NCI-H1417 treated with DMSO at 0.1 percent for 48 hours (cell line): ENCODE results near the gene KCNJ15.

Experiments
- DNase-seq: peaks from one replicate; lab custom pipeline; 2025; lab: John Stamatoyannopoulos, UW

KCNJ15 gene

GRCh38 chr21:38299671-38300070 lies 42.9 kb downstream of the KCNJ15 start:
- DNase-seq: no peak

DNA sequence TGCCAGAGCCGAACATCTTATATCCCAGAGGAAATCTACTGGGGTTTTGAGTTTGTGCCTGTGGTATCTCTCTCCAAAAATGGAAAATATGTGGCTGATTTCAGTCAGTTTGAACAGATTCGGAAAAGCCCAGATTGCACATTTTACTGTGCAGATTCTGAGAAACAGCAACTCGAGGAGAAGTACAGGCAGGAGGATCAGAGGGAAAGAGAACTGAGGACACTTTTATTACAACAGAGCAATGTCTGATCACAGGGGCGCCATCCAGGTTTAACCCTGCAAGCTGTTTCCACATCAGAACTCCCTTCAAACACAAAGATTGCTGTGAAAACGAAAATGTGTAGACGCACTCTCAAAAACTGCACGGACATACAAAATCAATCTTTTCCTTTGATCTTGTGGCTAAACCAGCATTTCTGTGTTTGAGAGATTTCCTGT lies 43.4 kb downstream of the KCNJ15 start:
- DNase-seq: no peak

DNA sequence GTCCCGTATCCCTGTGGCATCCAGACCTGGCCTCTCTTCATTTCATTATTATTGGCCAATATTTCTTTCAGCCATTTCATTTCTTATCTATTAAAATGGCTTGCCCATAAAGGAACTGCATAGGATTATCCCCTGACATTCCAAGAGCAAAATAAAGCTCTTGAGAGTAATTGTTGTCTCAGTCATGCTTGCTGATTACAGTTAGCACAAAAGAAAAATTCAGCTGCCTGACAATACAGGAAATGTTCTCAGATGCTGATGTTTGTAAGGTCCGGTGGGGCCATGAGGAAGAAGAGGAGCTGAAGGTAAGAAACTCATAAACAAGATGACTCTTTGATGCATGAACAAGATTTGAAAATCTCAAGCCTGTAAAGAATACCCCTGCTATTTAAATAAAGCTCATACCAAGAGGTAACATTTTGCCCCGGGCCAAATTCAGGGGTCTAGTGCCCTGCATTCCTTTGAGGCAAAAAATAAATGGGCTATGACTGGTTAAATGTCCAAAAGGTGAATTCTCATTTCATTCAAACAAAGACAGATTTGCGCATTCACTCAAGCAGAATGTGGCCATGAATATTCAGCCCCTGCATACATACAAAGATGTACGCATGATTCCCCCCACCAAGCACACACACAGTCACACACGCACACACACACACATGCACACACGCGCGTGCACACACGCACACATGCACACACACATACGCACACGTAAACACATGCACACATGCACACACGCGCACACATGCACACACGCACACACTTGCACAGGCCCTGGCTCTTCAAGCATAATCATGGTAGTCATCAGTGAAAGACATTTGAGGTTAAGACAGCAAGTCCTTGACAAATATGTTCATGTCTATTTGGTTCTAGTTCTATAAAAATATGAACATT lies 44.8 kb downstream of the KCNJ15 start:
- DNase-seq: no peak

DNA sequence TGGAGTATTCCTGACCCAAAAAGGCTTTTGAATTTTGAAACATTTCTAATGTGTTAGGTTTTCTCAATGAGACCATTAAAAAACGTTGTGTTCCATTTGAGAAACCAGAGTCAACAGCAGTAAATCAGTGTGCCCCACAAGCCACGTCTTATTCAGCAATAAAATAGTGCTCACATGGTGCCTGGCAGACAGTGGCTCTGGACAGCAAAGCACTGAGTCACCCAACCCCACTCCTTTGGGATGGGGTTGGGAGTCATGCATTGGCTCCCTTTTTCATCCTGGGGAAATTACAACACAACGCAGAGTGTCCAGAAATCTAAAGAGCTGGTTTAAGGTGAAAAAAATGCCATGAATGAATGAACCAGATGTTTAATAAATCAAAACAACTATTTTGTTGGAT lies 46.5 kb downstream of the KCNJ15 start:
- DNase-seq: no peak

DNA sequence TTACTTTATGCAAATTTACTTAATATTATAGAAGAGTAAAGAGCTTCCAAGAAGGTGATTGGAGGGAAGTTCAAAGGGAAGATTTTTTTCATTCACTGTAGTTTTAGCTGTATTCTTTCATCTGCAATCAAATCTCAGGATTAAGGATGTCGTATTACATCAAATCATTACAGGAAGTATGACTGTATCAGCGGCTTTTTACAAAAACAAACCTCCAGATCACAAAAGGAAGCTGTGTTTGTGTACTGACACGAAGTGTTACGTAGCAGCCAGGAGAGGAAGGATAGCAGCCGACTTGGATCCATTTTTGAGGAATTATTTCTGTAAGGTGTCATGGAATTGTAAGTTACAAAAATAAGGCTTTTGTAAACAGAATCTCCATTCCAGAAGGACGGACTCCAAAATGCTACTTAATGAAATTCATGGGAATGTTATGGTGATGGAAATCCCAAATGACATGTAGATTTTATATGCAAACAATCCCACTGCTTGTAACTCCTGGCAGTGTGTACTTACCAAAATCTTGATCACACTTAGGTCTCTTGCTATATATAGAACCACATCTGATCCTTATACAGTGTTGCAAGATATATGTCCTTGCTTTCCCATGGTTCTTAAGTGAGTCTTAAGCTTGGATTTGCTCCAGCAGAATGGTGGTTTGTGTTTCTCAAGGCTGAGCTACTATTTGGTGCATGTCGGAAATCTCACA lies 49.8 kb downstream of the KCNJ15 start:
- no peak for DNase-seq

DNA sequence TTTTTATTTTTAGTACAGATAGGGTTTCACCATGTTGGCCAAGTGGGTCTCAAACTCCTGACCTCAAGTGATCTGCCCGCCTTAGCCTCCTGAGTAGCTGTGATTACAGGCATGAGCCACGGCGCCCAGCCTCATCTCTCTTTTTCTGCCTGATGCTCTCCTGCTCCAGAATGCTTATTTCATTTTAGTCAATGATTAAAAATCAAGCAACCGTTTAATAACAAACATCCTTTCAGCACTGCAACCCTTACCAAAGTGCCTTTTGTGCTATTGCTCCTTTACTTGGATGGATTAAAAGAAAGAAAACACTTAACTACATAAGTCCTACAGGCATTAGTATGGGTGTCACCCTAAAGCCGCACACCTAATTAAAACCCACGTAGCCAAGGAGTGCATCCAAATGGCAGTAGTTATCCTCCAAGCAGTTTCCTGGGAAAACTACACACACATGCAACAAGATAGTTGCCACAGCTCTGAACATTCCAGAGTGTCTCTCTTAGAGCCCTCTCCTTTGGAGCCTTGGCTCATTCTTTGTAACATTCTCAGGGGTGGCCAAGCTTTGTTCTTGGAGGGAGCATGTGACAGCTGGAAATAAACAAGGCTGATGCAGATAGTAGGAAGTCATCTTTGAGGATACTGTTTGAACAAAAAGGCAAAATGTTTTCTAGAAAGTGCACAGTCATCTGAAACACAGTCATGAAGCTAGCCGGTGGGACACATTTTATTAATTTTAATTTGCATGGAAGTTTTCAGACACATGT lies 51.2 kb downstream of the KCNJ15 start:
- no peak for DNase-seq

DNA sequence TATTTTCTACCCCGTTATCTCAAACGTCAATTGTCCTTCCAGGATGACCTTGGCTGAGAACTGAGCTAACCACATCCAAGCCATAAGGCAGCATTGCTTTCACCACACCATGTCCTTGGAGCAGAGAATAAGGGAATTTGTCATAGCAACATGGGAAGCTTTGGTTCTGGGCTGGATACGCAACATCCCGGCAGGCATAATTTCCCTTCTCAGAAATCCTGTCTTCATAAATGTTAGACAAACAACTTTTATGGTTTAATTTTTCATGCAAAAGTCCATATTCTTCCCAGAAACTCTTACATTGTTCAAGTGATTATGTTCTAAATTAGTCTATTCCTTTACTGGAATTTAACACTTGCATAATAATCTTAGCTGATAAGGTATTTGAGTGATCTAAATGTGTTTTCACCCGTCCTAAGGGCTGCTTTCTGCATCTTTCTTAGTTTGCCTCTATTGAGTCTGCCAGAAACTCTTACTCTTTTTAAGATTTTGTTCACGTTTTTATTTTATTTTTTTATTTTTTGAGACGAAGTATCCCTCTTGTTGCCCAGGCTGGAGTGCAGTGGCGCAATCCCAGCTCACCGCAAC lies 51.8 kb downstream of the KCNJ15 start:
- no peak for DNase-seq

- no peak for DNase-seq
Observed at GRCh38 chr21:38310646-38311485, 54.1 kb downstream of the KCNJ15 start.

DNA sequence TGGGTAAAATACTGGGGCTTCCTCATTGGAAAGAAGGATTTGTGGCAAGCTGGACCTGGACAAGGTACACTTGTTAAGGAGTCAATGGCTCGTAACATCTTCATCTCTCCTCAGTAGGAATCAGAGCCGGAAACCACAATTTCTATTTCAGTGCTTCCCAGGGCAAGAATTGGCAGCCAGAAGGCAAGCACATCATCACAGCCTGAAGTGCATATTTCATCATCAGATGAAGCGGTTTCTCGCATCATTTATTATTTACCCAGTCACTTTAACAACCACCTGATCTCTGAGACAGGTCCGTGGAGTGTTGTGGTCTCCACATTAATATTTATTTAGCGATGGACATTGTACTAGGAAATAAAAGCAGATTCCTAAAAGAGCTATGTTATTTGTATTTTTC lies 55.0 kb downstream of the KCNJ15 start:
- no peak for DNase-seq

DNA sequence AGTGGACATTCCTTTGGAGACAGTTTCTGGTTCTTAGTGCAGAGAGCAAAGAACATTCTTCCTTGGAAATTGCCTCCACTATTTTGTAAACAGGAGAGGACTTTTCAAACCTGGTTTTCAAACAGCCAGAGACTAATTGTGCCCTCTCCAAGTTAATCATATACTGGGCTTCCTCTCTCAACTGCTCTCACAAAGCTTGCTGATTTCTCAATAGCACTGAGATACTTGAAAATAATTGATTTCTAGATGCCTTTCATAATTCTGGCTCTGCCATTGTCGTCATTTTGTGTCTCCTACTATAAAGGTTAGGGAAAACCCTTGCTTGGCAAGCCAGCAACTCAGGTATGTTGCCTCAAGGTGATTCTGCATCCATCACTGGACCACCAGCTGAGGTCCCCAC lies 56.0 kb downstream of the KCNJ15 start:
- DNase-seq: no peak

DNA sequence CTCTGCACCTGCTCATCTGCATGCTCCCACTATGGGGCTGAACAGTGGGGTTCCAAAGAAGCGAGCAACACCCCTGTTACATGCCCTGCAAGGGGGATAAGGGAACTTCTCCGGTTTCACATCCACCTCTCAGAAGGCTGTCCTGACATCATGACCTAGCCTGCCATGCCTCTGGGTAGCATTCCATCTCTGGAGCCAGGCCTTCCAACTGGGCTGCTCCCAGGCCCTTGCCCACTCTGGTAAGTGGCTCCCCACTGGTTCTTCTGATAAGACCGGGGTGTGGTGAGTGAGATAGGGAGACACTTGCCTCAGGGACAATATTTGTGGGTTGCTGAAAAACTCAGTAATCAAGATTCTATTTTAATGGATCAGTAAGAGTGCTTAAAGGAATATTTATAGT lies 57.8 kb downstream of the KCNJ15 start:
- no peak for DNase-seq

- DNase-seq: no peak
Observed at GRCh38 chr21:38315122-38315521, 58.3 kb downstream of the KCNJ15 start.

DNA sequence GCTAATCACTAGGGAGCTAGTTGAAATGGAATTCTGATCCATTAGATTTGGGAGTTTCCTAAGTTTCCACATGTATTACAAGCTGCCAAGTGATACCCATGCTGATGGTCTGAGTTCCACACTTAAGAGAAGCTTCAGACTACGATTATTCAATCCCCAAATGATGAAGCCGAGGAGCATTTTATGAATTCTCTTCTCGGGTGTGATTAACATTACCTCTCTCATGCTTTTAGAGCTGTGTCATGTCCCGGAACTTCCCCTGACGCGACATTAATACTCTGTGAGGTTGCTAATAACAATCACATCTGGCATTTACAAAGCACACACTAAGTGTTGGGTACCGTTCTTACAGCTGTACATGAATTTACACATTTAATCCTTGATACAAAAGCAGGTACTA lies 63.0 kb downstream of the KCNJ15 start:
- no peak for DNase-seq

DNA sequence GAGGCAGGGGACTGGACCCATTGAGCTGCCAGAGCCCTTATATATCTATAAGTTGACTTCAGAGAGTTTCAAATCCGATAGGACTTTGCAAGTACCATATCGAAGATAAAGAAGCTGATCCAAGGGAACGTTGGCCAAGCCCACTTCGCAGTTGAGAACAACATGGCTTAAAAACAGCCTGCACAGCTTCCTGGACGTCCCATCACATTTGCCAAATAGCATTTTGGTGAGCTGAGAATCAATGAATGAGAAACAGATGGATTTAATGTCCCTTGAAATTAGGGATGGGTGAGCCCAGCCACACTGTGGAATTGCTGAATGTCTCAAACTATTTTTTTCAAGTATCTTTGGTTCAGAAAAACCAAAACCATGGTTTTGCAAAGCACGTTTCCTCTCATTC lies 64.8 kb downstream of the KCNJ15 start:
- no peak for DNase-seq

DNA sequence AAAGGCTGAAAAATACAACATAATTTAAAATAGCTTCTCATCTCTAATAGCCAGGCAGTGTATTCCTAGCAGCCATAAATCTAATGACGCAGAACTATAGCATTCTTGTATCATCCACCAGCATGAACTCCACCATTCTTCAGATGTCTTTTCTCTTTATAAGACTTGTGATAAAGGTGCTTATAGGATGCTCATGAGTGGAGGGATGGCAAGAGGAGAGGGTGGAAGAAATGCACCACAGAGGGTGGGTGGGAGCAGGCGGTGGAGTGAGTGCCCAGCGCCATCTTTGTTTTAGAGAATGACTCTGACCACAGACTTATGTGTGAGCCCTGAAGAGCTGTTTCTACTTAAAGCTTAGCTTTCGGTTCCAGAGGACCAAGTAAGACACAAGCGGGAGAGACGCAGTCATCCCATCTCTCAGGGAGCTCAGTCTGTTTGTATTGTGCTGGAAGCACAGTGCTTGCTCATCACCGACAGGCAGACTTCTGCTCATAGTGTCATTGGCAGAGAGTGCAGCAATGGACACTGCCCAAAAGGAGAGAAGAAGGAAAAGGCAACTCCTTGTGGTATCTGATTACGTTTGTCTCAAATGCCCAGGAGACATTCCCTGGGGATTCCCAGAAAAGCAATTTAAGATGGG lies 65.6 kb downstream of the KCNJ15 start:
- no peak for DNase-seq

- DNase-seq: no peak
Observed at GRCh38 chr21:38323721-38324531, 67.1 kb downstream of the KCNJ15 start.

GRCh38 chr21:38325216-38325615 lies 68.4 kb downstream of the KCNJ15 start:
- DNase-seq: no peak

DNA sequence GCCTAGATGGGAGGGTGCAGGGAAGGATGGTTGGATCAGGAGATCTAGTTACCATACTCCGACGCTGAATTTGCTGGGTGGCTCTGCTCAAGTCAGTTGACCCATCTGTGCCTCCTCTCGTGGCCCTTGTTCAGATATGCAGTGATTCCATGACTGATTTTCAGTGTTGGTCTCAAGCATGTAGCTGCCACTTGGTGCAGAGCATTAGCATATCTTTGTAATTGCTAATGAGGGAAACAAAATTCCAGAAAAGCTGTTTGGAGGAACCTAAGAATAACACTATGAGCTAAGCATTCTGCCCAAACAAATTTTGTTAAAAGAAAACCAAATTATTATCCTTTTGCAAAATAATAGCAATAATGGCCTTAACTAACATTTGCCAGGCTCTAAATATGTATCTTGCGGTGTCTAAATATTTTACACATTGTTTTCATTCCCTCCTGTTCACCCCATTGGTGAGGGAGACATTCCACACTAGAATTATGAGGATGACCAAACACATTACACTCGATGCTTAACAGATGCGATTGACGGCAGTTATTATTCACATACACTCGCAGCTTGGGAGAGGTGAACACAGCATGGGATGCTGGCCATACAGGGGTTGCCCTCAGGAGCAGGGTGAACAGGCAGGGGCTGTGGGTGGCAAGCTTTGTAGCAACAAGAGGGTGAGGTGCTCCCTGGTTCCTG lies 69.1 kb downstream of the KCNJ15 start:
- DNase-seq: no peak

DNA sequence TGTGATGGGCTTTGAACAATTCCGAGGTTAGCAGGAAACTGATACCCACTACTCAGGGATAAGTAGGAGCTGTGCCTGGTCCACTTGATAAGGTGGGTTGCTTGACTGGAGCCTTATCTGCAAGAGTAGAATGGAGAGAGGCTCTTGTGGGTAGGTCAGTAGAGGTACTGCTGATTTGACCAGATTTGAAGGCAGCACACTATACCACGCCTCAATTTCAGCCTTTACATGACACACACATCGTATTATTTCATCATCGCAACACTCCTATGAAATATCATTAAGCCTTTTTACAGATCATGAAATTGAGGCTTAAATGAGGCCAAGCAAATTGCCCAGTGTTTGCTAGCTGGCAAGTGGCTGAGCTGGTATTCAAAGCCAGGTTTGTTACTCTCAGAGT lies 69.6 kb downstream of the KCNJ15 start:
- no peak for DNase-seq
